GM21737 (cell line): ENCODE measurements around the gene ATP5F1A.

ENCODE experiments used
- ATAC-seq: cut with Tn5 transposase; IDR thresholded peaks from one replicate; pipeline ENCODE4 v1.9.1; 2021; ENCODE audit warnings: mild to moderate bottlenecking, moderate library complexity; ENCODE audit not compliant: unreplicated experiment

ATP5F1A gene

DNA sequence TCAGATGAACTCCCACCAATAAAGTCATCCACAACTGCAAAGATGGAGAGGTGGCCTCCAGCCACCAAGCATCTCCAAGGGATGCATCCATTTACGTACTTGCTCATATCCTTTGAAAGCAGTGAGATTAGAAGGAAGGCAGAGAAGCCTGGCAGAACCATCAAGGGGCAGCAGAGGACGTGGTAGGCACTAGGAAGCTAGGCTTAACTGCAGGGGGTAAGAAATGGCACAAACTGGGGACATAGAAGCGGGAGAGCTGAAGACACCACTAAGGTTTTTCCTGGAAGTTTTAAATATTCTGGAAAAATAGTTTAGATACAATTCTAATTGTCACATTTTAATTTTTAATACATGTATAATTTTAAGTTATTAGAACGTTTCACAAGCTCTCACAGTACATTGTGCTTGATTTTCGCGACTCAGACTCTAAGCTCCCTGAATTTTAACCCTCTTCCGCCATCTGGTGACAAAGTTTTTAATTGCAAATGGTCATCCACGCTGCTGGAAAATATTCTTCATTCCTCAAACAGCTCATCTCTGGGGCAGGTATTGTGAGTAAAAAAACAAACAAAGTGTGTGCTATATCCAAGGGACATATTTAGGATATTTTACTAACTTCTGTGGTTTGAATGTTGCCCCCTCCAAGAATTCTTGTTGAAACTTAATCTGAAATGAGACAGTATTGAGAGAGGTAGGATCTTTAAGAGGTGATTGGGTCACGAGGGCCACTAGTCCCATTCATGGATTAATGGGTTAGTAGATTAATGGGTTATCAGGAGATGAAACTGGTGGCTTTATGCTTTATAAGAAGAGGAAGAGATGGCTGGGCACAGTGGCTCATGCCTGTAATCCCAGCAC lies 24.4 kb downstream of the ATP5F1A start:
- no peak for ATAC-seq

DNA sequence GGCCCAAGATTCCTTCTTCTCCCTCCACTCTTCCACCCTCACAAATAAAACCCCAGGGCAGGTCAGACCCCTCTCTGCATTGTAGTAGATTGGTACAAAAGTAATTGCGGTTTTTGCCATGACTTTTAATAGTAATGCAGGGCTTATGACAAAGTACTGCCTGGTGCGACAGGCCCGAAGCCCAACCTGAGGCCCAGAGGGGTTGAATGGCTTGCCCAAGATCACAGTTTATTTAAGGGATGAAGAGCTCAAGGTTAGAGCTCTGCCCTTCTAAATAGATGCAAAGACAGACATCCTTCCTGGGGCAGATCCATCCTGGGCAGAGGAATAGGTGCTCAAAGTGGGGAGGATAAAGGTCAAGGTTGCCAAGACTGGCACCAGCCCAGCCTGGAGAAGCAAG lies 25.1 kb downstream of the ATP5F1A start:
- ATAC-seq, result no peak

DNA sequence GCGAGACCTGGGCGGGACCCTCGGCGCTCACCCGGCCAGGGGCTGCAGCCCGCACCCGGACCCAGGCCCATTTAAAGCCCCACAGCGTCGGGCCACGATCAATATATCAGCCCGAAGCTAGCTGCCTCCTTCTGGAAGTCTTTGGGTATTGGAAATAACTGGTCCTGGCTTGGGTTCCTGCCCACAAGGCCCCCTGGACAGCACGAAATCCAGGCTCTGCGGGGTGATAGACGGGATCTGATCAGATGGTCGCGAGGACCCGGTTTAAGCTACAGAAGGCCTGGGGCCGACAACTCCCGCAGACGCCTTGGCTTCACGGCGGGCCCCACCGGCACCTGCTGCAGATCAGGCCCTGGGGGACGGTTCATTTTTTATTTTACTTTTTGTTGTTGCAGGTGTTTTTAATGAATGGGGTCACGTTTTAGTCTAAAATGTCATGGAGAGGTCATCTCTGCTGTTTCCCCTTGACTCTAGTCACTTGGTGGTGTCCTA lies 25.7 kb downstream of the ATP5F1A start:
- no peak for ATAC-seq

DNA sequence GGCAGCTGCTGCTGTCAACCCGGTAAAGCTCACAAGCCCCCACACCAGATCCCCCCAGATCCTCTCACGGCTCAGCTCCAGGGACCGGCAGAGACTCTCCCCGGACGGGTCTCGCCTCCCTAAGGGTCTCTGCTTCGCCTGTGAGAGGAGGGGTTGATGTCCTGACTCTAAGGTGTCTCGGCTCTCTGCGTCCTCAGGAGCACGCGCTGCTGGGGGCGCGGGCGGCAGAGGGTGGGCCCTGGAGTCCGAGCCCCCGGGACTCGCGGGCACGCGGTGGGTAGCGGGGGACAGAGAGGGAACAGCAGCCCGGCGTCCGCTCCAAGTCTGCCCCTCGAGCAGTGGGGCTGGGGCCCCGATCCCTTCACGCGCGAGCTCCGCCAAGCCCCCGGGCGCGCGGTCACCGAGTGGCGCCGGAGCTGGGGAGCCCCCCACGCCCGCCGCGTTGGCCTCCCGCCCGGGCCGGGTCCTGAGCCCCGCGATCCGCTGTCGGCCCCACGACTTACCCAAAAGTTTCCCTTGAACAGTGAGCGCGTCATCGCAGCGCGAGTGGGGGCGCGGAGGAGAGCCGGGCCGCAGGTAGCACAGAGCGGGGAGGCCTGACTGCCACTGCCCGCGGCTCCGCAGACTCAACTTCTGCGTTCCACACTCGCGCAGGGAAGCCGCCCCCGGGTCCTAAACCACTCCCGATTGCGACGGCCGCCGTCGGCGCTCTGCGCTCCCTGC lies 26.3 kb downstream of the ATP5F1A start, which contains the start of gene PSTPIP2:
TSS of gene PSTPIP2 (minus strand) at position 608 of the 723 bp plus-strand sequence. CDS start at position 536, 72 bp downstream.
- peak; percentile 61 for ATAC-seq

DNA sequence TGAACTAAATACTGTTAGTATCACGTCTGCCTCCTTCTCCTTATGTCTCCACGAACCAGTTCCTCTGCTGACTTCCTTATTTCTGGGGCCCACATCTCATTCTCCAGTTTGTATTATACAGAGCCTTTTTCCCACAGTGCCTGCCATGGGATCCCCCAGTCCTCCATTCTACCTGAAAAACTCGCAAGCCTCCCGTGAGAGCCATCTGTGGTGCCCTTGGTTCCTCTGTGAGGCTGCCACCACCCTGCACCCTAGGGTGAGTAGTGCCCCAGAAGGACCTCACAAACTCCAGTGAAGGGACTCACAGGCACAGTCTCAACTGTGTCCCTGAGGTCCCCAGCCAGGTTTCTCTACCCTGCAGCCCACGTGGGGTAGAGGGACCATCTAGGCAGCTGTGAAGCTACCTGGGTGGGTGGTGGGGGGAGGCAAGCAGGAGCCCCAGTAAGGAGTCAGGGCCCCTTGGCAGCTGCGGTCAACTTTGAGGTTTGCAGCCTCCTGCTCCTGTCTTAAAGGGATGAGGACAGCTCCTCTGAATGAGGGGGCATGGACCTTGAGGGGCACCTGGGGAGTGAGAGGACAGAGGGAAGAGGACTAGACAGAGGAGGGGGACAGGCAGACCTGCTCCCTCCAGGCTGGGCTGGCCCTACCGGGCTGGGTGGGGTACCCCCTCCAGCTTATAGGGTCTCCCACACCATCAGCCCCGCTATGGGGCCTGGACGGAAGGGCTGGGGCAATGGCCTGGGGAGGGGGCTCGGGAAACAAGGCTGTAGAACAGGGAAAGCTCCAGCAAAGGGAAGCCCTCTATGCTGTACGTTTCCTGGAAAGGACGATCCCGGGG lies 27.1 kb downstream of the ATP5F1A start:
- no peak for ATAC-seq

DNA sequence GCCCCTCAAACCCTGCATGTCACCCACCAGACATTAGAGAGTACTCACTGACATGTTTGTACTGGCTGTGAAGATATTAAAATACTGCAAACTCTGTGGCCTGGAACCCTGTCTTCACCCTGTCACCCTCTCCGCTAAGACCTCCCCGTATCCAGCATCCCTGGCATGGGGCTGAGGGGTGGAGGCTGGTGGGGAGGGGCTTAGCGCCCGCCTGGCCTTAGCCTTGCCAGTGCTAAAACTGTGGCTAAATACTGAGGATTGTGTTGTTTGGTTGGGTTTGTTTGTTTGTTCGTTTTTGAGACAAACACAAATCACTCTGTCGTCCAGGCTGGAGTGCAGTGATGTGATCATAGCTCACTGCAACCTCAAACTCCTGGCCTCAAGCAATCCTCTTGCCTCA lies 27.9 kb downstream of the ATP5F1A start:
- ATAC-seq, result no peak

DNA sequence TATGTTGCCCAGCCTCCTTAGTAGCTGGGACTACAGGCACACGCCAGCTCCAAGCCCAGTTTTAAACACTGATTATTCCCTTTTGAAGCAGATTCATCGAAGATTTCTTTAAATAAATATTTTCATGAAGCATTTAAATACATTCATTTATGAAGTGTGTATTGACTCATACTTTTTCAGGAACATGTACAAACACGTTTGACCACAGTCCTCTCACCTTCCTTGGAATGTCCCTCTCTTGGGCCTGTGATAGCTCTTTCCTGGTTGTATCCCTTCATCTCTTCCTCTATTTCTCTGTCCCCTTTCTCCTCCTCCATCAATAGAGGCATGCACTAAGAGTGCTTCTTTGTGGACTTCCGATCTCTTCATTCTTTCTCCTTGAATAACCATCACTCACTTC lies 28.6 kb downstream of the ATP5F1A start:
- ATAC-seq, result no peak

DNA sequence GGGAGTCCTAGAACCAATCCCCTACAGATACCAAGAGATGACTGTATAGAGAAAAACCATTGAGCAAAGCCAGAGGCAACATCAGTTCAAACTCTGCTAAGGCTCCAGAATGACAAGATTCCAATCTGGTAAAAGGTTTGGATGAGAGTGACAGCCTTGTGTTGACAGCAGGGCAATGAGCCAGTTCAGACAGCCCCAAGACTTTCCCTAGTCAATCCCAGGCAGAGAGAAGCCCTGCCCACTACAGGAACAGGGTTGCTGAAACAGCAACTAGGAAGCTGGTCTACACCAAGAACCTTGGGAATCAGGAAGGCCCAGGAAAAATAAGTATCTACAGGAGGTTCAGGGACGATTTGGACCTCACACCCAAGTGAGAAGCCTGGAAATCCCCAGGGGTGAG lies 29.3 kb downstream of the ATP5F1A start:
- no peak for ATAC-seq

DNA sequence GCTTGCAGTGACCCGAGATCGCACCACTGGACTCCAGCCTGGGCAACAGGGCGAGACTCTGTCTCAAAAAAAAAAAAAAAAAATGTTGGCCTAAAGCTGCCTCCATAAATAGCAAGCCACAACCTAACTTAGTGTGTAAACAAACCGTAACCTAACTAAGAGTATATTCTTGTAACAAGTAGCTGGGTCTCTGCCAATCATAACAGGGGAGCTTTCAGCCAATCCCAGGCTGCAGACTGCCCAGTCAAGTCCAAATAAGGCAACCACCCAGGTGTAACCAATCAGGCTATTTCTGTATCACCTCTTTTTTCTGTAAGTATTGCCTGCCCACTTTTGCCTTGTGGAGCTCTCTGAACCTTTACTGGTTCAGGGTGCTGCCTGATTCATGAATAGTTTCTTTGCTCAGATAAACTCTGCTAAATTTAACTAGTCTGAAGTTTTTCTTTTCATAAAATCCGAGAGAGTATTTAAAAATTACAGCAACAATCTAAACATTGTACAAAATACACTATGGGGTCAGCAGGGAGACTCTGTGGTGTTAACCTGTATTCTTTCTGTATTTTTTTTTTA lies 30.6 kb downstream of the ATP5F1A start:
- ATAC-seq, result no peak

DNA sequence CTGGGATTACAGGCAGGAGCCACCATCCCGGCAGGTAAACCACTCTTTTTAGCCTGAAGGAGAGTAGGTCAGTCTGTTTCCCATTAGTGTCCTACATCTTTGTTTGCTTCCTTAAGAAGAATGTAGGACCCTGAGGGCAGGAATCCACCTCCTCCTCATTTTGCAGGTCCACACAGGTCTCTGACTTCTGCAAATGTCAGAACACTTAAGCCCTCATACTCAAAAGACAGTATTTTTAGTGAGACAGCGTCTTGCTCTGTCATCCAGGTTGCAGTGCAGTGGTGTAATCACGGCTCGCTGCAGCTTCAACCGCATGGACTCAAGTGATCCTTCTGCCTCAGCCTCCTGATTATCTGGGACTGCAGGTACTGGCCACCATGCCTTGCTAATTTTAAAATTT lies 35.3 kb downstream of the ATP5F1A start:
- ATAC-seq, result no peak

DNA sequence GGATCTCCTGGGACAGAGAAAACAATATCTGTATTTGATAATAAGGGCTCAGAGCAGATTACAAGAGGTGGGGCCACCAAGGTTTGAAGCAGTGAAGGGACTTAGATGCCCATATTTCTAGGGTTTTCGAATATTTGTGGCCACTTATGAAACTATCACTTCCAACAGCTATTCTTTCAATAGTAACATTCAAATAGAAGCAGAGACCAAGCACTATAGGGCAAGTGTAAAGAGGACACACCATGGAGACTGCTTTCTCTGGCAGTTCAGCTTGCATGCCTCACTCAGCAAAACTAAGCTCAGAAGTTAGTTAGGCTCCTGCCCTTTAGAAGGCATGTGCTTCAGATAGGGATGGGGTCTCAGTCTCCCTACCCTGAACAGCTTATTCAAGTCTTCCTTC lies 36.3 kb downstream of the ATP5F1A start:
- no peak for ATAC-seq

DNA sequence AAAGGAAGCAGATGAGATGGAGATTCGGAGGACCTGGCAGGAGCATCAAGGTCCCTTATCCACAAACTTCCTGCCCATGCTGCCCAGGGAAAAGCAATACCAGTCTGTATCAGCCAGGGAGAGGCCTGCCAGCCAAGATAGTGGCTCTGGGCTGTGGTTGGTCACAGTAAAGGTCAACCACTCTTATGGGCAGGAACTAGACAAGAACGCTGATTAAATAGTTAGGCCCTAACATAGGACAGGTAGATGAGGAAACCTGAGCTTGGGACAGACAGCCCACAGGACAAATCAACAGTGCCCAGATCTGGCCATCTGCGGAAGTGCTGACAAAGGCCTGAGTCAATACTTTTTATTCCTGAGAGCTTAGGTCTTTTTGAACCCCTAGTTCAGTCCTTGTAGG lies 36.7 kb downstream of the ATP5F1A start:
- no peak for ATAC-seq

DNA sequence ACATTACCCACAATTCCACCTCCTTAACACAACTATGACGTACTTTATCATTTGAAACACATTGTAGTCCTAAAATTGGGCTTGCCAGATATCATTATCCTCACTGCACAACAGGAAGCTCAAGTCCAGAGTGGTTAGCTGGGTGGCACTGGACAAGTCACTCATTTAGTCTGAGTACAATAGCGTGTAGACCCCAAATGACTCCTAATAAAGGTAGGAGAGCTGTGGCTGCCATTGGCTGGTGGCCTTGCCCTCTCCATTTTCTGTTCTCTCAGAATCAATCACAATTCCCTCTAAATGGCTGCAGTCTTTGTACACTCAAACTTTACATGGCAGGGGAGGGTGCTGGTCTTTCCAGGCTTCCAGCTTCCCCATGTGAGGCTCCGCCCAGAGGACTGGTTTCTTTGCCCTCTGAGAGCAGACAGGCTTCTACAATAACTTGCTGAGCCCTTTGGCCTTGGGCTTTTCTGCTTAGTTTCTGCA lies 37.7 kb downstream of the ATP5F1A start:
- ATAC-seq, result no peak

DNA sequence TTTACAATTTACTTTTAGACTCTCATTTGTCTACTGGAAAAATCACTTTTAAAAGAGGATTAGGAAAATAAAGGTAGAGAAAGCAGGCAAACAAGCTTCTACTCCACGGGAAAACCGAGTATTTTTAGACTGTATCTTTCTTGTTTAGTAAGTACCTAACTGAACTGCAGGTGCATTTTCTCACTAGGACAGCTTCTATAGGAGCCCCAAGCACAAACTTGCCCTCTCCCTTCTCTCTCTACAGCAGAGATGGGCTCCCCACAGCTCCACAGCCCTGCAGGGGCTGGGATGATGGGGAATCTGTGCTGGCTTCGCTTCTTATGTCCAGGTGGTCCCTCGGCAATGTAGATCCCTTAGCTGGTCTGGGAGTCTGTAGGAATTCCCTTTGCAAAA lies 42.3 kb downstream of the ATP5F1A start:
- ATAC-seq, result no peak

DNA sequence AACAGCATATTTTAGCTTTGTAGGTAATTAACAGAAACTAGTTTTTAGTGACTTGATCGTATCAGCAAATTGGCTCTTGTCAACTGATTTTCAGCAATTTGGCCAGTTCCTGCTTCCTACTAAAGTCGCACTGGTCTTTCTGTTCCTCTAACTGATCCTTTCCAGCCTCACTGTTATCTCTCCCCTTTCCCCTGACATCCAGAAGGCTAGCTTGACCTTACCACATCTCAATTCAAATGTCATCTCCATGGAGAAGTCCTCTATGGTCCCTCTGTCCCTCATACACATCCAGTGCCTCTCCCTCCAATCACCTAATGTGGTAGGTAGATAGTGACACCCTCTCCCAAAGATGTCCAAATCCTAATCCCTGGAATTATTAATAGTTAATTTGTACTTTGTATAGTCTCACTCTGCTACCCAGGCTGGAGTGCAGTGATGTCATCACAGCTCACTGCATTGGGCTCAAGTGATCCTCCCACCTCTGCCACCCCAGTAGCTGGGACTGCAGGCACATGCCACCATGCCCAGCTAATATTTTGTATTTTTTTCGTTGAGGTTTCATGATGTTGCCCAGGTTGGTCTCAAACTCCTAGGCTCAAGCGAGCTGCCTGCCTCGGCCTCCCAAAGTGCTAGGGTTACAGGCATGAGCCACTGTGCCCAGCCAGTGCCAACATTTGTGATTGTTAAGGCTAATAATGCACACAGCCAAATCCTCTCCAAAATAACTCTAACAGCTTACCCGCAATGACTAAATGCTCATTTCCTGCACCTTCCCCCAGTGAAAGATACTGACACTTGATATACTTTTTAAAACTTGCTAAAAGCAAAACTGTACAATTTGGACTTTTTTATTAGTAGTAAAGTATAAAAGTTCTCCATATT lies 42.9 kb downstream of the ATP5F1A start:
- ATAC-seq, result no peak

DNA sequence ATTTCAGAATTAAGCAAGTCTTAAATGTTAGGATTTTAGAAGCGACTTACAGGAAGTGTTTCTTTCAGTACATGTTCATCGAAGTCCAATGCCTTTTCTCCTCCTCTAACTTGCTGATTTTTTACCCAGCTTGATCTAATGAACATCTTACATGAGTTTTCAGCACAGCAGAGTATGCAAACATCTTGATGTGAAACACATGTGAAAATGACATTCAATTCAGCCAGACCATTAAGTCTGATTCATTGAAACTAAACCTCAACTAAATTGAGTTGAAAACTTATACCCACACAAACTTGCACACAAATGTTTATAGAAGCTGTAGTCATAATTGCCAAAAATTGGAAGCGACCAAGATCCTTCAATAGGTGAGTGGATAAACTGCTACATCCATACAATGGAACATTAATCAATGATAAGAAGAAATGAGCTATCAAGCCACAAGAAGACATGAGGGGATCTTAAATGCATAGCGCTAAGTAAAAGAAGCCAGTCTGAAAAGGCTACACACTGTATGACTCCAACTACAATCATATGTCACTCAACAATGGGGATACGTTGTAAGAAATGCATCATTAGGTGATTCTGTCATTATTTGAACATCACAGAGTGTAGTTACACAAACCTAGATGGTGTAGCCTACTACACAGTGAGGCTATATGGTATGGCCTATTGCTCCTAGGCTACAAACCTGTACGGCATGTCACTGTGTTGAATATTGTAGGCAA lies 44.6 kb downstream of the ATP5F1A start:
- no peak for ATAC-seq

DNA sequence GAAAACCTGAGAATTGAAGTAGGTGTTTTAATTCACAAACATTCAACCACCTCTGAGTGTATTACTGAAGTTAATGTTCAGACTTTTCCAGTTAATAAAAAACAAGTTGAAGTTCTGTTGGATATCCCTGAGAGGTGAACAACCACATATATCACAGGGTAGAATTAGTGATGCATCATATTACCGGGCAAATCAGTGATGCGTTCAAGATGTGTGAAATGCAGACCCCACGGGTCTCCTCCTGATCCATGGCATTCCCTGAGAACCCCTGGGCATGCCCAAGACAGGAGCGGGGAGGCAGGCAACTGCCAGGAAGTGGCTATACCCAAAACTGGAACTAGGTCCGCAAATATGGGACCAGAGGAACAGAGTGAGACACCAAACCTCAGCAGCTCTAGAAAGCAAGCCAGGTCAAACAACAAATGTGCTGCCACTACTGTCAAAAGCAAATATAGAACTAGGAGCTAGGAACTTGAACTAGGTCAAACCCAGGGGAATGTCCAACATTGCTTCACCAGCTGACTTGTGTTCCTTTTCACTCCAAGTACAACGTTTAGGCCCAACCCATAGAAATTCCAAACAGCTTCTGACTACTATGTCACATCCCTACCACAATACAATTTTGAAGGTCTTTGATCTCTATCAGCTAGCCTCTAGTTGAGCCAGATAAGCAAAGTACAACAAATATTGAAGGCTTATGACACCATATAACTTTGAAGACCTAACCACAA lies 46.2 kb downstream of the ATP5F1A start:
- no peak for ATAC-seq

DNA sequence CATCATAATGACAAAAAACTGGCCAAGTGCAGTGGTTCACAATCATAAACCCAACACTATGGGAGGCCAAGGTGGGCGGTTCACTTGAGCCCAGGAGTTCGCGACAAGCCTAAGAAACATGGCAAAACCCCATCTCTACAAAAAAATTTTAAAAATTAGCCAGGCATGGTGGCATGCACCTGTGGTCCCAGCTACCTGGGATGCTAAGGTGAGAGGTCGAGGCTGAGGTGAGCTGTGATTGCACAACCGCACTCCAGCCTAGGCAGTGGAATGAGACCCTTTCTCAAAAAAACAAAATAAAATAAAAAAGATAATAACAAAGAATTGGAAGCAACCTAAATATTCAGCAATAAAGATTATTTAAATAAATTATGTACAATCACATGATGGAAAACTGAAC lies 47.8 kb downstream of the ATP5F1A start:
- no peak for ATAC-seq
